GM23248 (cell line): ENCODE results near the gene HSPG2. TPM values are rescaled to one million over a fixed set of nuclear protein-coding genes. Genes with fewer than 3 reads are reported as not detected.

Source experiments
- DNase-seq: peaks from one replicate; pipeline ENCODE4 v3.0.0-alpha.2; 2015
- H2AFZ ChIP-seq: fragments of 200-600 bp; sonication (generic); 2 replicates; pipeline ENCODE4 v1.6.1; 2016; ENCODE audit warnings: antibody characterized with exemption
- H3F3A ChIP-seq: fragments of 200-600 bp; sonication (generic); 2 replicates; pipeline ENCODE4 v1.6.1; 2016; ENCODE audit warnings: mild to moderate bottlenecking, antibody characterized with exemption, mixed run types; ENCODE audit not compliant: insufficient read depth
- H3K27ac ChIP-seq: fragments of 200-600 bp; sonication (generic); 2 replicates; pipeline ENCODE4 v1.5.1; 2016; ENCODE audit warnings: mild to moderate bottlenecking
- H3K27me3 ChIP-seq: fragments of 200-600 bp; sonication (generic); replicated peaks from 2 replicates; pipeline ENCODE4 v1.6.1; 2016; ENCODE audit warnings: mild to moderate bottlenecking; ENCODE audit not compliant: insufficient read depth
- H3K36me3 ChIP-seq: fragments of 200-600 bp; sonication (generic); 2 replicates; pipeline ENCODE4 v1.6.1; 2016; ENCODE audit warnings: low read depth, mild to moderate bottlenecking
- H3K4me1 ChIP-seq: fragments of 200-600 bp; sonication (generic); 2 replicates; pipeline ENCODE4 v1.6.1; 2016; ENCODE audit warnings: mild to moderate bottlenecking; ENCODE audit not compliant: insufficient read depth
- H3K4me2 ChIP-seq: fragments of 200-600 bp; sonication (generic); one replicate; pipeline ENCODE4 v1.6.1; 2016; ENCODE audit warnings: mild to moderate bottlenecking; ENCODE audit not compliant: unreplicated experiment
- H3K4me3 ChIP-seq: fragments of 200-600 bp; sonication (generic); 2 replicates; pipeline ENCODE4 v1.5.1; 2016; ENCODE audit warnings: mild to moderate bottlenecking
- H3K79me2 ChIP-seq: fragments of 200-600 bp; sonication (generic); 2 replicates; pipeline ENCODE4 v1.6.1; 2016; ENCODE audit warnings: mild to moderate bottlenecking; ENCODE audit not compliant: insufficient read depth
- H3K9ac ChIP-seq: fragments of 200-600 bp; sonication (generic); 2 replicates; pipeline ENCODE4 v1.6.1; 2016; ENCODE audit warnings: mild to moderate bottlenecking
- H3K9me2 ChIP-seq: fragments of 200-600 bp; sonication (generic); 2 replicates; pipeline ENCODE4 v1.6.1; 2016; ENCODE audit warnings: mixed run types, mild to moderate bottlenecking, moderate library complexity; ENCODE audit not compliant: insufficient read depth
- H3K9me3 ChIP-seq: fragments of 200-600 bp; sonication (generic); one replicate; pipeline ENCODE4 v1.6.1; 2017; ENCODE audit warnings: low read depth
- H4K20me1 ChIP-seq: fragments of 200-600 bp; sonication (generic); 2 replicates; pipeline ENCODE4 v1.6.0; 2016; ENCODE audit not compliant: insufficient read depth
- EZH2 ChIP-seq: fragments of 200-600 bp; sonication (generic); IDR thresholded peaks from 2 replicates; pipeline ENCODE4 v1.6.1; 2018; ENCODE audit warnings: antibody characterized with exemption, mild to moderate bottlenecking; ENCODE audit not compliant: insufficient read depth, poor library complexity, severe bottlenecking
- EZH2phosphoT487 ChIP-seq: fragments of 200-600 bp; sonication (generic); IDR thresholded peaks from 2 replicates; pipeline ENCODE4 v1.6.1; 2018; ENCODE audit warnings: antibody characterized with exemption, moderate library complexity, mild to moderate bottlenecking, low read depth; ENCODE audit not compliant: insufficient read depth
- WGBS, 2 experiments: methylation state at CpG; one replicate each; pipeline ENCODE4 v1.1.6; 2015 to 2017; ENCODE audit warnings: low lambda C conversion rate in 2 of 2, low coverage in 1 of 2; ENCODE audit errors: missing lambda C conversion rate in 2 of 2; 5-methylcytosine and 5-hydroxymethylcytosine counted together
- in situ Hi-C: fragments of 300-500 bp; cut with MboI; formaldehyde crosslinking; loops from 2 replicates; pipeline ENCODE4 v1.15.0; 2020
- polyA plus RNA-seq: library from polyadenylated mRNA; unstranded; fragments of >200 nt; fragmentation: Nextera tagmentation; extraction: Ambion mirVana; gene quantifications from 2 replicates; pipeline ENCODE4 v1.2.1, GENCODE V29; 2016
- total RNA-seq: library from RNA; depleted of rRNA; stranded (reverse); fragments of >200 nt; shearing (Covaris generic); gene quantifications from 2 replicates; pipeline ENCODE4 v1.2.3, GENCODE V29; 2014

HSPG2 gene
- total and polyA plus RNA-seq, 2 experiments from 2014 or later: 123 to 407 TPM

- DNase-seq: no peak
- Histone ChIP-seq H3K4me3 (no peak overlapping the region), H3K79me2 (peaks cover 28% of the 10 kb centered on the region), H3K36me3 (peaks cover 33% of the 10 kb centered on the region), H2AFZ (no peak overlapping the region), H3K9me2 (no peaks in the 10 kb centered on the region), H3F3A (0 out of 2 replicates have a peak, but pooled peaks cover 4% of the 10 kb centered on the region), H3K27ac (no peak overlapping the region), H3K9ac (no peak overlapping the region), H3K27me3 (no peaks in the 10 kb centered on the region), H4K20me1 (no peaks in the 10 kb centered on the region), H3K4me2 (no peak overlapping the region), H3K9me3 (no peaks in the 10 kb centered on the region), H3K4me1 (no peaks in the 10 kb centered on the region)
- 85 to 94% methylated on average over 10 to 15 of the region's 15 CpGs for WGBS, 2 experiments
- in situ Hi-C loops: no loop called here
- TF ChIP-seq EZH2phosphoT487 (no peak), EZH2 (no peak)
These were observed 50.5 kb downstream of the HSPG2 start for GRCh38 chr1:21886486-21887215.

DNA sequence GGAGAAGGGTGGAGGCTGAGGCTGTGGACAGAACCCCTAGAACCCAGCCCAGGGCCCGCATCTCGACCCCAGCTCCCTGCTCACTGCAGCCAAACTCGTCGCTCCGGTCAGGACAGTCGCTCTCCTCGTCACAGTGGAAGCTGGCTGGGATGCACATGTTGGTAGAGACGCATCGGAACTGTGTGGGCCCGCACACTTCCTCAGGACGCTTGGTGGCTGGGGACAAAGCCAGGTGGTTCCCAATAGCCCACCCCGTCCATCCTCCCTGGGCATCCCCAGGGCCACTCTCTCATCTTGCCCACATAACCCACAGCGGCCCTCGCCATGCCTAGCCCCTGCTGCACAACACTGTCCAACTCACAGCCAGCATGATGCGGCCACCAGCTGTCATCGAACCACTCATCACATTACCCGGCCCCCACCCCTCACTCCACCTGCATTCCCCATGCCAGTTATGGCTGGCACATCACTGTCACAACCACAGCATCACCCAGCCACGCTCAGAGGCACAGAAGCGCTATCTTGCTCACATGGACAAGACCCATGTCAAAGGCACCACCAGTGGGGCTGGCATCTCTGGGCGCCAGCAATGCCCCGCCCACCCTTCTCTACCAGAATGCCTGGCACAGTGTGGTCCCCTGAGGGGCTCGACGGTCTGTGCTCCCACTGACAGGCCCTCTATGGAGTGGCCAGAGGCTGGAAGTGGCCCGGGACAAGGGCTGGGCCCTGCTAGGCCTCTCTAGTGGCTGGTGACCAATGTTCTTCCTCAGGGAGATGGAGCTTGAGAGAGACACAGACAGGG, 51.7 kb downstream of the HSPG2 start:
- no peak for TF ChIP-seq EZH2
- no peak for TF ChIP-seq EZH2phosphoT487
- in situ Hi-C loops: no loop called here
- peaks cover 17% of the 10 kb centered on the region for H3K79me2 ChIP-seq
- no peak overlapping the region for H2AFZ ChIP-seq
- no peaks in the 10 kb centered on the region for H3K9me3 ChIP-seq
- no peaks in the 10 kb centered on the region for H3K4me1 ChIP-seq
- no peak for DNase-seq
- H3K9me2 ChIP-seq: no peaks in the 10 kb centered on the region
- no peaks in the 10 kb centered on the region for H3K27me3 ChIP-seq
- WGBS, 2 experiments: 85 to 86% methylated on average over 22 to 24 of the region's 24 CpGs
- no peak overlapping the region for H3K27ac ChIP-seq
- no peak overlapping the region for H3K4me2 ChIP-seq
- no peak overlapping the region for H3K9ac ChIP-seq
- H3K36me3 ChIP-seq: peaks cover 34% of the 10 kb centered on the region
- 0 out of 2 replicates have a peak, but pooled peaks cover 4% of the 10 kb centered on the region for H3F3A ChIP-seq
- no peak overlapping the region for H3K4me3 ChIP-seq
- no peaks in the 10 kb centered on the region for H4K20me1 ChIP-seq

- Histone ChIP-seq H2AFZ (no peak overlapping the region), H3K36me3 (peaks cover 39% of the 10 kb centered on the region), H3K9ac (no peak overlapping the region), H3K4me1 (no peaks in the 10 kb centered on the region), H3K27me3 (no peaks in the 10 kb centered on the region), H3F3A (0 out of 2 replicates have a peak, but pooled peaks cover 4% of the 10 kb centered on the region), H3K79me2 (peaks cover 13% of the 10 kb centered on the region), H3K27ac (no peak overlapping the region), H3K4me2 (no peak overlapping the region), H3K9me2 (no peaks in the 10 kb centered on the region), H4K20me1 (no peaks in the 10 kb centered on the region), H3K9me3 (no peaks in the 10 kb centered on the region), H3K4me3 (no peak overlapping the region)
- 92% methylated on average over 29 to 36 of the region's 36 CpGs for WGBS, 2 experiments
- TF ChIP-seq EZH2 (no peak), EZH2phosphoT487 (no peak)
- DNase-seq: no peak
- in situ Hi-C loops: no loop called here
These were observed 52.5 kb downstream of the HSPG2 start for GRCh38 chr1:21884456-21885235.
